GM18517 (cell line): ENCODE results near the gene DUSP15.
"Not testable (repeated sequence)": the region's sequence is repeated elsewhere in the genome, so short reads cannot be mapped to it uniquely, and the experiment has no call there.

Experiments used
- ATAC-seq: cut with Tn5 transposase; IDR thresholded peaks from one replicate; pipeline ENCODE4 v1.9.1; 2021; ENCODE audit warnings: mild to moderate bottlenecking, moderate library complexity; ENCODE audit not compliant: unreplicated experiment

The DUSP15 gene

GRCh38 chr20:31869942-31870725, at the start of gene DUSP15, which contains the start of gene TTLL9:
Gene DUSP15 (minus strand): TSS chr20:31870527. CDS start chr20:31870337, 190 bp downstream.
Gene TTLL9 (plus strand): TSS chr20:31870634. CDS start chr20:31871127, 493 bp downstream.
- no peak for ATAC-seq

DNA sequence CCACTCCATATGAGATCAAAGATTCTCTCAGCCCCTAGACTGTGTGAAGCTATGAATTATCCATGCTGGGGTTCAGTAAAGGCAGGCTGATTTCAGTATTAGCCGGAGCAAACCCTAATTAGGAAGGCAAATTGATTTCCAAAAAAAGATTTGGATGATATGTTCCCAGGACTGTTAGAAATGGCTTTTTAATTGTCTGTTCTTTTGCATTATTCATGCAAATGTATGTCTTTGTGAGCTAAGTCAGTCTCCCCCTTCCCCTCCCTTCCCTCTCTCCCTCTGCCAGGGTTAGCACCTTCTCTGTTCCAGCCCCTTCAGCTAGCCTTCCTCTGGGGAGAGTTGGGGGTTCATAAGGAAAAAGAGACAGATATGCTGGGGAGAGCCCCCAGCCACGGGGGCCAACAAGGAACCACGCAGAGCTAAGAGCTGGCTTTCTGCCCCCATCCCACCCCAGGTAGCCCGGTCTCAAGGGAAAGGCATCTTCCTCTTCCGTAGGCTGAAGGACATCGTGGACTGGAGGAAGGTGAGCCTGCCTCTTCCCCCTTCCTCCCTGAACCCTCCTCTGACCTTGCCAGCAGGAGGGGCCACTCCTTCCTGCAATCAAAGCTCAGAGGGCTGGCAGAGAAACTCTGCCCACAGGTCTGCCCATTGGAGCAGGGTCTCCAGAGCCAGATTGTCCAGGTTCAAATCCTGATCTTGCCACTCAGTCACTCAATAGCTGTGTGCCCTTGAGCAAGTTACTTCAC, 49.3 kb upstream of the DUSP15 start:
- no peak for ATAC-seq

DNA sequence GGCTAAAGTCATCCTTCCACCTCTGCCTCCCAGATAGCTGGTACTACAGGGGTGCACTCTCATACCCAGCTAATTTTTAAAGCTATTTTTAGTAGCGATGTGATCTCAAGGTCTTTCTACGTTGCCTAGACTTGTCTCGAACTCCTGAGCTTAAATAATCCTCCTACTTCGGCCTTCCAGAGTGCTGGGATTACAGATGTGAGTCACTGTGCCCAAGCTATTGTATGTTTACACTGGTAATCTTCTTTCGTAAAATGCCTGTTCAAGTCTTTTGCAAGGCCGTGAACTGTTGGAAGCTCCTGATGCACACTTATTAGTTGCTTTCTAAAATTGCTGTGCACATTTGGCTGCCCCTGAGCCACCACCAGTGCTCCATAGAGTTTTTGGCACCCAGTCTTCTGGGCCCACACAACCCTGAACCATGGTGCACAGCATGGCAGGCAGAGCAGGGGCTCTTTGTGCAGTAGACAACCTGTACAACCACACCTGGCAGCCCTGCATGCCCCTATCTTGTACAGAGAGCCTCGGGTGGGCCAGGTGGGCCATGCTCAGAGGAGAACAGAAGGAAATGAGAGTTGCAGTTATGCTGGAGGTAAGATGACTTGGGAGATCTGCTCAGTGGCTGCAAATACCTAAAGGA, 48.3 kb upstream of the DUSP15 start:
- no peak for ATAC-seq

DNA sequence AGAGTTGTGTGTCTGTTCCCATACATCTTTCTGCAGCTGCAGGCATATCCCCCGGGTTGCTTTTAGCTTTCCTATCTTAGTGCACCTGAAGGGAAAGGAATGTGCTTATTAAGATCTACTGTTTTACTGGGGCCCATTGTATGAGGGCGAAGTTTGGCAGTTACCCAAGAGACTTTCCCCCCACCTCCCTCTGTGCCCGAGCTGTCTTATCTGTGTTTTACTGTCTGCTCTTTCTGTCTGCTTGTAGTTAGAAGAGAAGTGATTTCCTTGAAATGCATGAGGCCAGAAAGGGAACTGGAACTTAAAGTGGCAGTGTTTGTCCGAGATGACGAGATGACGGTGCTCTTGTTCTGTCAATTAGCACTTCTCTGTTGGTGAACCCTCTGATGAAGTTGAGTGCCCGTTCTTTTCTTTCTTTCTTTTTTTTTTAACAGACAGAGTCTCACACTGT, 47.7 kb upstream of the DUSP15 start:
- not testable (repeated sequence) for ATAC-seq

GRCh38 chr20:31916708-31917107, 46.4 kb upstream of the DUSP15 start:
- no peak for ATAC-seq

DNA sequence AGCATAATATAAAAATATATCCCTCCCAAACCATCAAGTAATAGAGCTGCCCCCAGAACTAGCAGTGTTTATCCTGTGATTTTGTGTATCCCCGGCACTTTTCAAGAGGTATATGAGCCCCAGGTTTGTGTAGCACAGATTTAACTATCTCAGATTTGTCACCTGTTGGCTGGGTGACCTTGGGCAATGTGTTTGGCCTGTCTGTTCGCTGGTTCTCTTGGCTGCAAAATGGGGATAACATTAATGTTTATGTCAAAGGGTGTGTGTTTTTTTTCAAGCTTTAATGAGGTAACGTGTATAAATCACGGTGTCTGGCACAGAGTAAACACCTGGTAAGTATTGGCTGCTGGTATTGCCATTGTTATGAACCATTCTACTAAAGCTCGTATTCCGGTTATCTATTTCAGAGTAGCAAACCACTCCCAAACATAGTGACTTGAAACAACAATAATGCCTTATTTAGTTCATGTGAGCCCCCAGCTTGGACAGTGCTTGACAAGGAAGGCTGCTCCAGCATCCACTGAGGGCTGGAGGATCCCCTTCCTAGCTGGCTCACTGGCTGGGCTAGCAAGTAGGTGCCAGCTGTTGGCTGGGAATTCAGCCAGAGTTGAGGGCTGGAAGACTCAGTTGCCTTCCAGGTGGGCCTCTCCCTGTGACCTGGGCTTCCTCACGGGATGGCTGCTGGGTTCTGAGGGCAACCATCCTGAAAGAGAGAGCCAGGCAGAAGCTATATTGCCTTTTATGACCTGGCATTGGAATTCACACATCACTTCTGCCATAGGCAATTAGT, 45.4 kb upstream of the DUSP15 start:
- ATAC-seq = no peak

DNA sequence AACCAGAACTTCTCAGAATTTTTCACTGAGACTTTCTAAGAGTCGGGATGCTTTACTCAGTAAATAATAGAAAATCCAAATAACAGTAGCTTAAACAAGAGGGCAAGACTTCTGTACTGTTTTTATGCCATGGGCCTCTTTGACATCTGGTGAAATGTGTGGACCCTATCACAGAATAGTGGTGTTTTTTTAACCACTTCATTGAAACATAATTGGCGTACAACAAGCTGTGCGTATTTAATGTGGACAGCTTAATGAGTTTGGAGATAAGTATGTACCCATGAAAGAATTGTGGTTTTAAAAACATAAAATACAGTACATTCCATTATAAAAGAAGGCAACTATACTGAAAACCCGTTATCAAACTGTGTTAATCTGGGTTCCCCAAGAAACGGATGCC, 43.8 kb upstream of the DUSP15 start:
- no peak for ATAC-seq

GRCh38 chr20:31913431-31914157, 43.3 kb upstream of the DUSP15 start:
- no peak for ATAC-seq

DNA sequence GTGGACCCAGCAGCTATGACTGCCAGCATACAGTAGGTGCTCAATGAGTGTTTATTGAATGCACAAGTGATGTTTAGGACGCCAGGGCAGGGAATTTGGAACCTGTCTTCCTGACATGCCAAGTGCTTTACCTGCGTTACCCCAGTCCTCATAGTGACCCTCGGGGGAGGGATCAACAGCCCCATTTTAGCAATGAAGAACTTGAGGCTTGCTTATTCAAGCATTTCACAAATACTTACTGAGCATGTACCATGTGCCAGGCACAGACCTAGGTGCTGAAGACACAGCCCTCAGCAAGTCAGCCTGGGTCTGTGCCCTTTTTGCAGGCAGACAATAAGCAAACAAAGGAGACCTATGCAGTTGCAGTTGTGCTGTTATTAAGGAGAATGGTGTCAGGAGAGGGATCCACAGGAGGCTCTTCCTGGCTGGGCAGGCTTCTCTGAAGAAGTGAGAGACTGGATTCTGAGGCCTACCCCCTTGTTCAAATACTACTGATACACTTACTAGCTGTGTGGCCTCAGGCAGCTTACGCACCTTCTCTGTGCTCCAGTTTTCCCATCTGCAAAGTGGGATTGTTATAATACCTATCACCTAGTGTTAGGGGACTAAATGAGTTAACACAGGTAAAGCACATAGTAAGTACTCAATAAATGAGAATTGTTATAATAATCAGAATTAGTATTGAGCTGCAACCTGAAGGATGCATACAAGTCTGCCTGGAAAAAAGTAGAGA, 39.9 kb upstream of the DUSP15 start:
- no peak for ATAC-seq

DNA sequence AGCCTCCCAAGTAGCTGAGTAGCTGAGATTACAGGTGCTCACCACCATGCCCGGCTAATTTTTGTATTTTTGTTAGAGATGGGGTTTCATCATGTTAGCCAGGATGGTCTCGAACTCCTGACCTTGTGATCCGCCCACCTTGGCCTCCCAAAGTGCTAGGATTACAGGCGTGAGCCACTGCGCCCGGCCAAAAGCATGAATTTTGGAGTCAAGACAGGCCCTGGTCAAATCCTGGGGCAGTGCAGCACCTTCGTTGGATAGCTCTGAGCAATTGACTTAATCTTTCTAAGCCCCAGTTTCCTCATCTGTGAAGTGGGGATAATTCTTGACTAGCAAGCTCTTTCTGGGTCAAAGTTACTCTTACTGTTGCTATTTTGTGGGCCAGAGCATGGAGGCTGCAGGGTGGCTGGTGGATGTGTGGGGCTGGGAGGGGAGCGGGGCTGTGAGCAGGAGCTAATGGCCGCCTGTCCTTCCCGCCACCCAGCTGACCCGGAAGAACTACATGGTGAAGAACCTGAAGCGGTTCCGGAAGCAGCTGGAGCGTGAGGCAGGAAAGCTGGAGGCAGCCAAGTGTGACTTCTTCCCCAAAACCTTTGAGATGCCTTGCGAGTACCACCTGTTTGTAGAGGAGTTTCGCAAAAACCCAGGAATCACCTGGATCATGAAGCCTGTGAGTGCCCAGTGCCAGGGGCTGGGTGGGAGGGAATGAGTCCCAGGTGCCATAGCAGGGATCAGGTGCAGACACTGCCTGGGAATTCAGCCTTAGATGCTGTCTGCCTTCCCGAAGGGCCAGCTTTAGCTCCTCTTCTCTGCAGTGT, 39.1 kb upstream of the DUSP15 start:
- ATAC-seq = no peak

- ATAC-seq = no peak
Measured at GRCh38 chr20:31908424-31908823, 38.1 kb upstream of the DUSP15 start.

GRCh38 chr20:31908016-31908415, 37.7 kb upstream of the DUSP15 start:
- no peak for ATAC-seq

DNA sequence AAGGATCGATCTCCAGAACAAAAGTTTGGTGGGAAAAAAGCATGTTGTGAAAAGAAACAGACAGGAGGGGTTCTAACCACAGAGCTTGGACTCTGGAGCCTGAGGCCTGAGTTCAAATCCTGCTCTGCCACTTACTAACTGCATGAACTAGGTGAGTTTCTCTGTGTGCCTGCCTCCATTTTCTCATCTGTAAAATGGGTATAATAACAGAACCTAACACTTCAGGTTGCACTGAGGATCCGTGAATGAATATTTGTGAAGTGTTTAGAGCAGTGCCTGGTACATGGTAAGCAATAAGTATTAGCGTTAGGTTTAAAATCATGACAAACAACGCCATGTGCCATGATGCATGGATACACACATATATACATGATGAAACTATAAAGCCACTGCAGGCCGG, 36.7 kb upstream of the DUSP15 start:
- ATAC-seq = no peak

GRCh38 chr20:31906001-31906400, 35.7 kb upstream of the DUSP15 start:
- ATAC-seq = no peak

DNA sequence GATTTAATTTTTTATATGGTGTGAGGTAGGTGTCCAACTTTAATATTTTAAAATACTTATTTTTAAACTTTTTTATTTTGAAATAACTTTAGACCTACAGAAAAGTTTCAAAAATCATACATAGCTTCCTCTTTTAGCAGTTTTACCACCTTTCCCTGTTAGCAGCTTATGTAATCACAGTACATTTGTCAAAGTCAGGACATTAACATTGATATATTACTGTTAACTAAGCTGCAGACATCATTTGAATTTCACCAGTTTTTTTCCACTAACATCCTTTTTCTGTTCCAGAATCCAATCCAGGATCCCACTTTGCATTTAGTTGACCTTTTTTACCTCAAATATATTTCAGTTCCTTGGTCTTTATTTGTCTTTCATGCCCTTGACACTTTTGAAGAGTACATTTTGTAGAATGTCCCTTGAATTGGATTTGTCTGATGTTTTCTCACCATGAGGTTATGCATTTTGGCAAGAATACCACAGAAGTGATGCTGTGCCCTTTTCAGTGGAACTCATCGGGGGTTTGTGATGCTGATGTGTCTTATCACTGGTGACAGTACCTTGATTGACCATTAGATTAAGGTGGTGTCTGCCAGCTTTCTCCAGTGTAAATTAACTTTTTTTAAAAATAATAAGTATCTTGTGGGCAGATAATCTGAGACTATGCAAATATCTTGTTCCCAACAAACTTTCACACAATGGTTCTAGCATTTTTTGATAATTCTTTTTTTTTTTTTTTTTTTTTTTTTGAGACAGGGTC, 33.5 kb upstream of the DUSP15 start:
- no peak for ATAC-seq

- ATAC-seq = no peak
Measured at GRCh38 chr20:31901615-31902014, 31.3 kb upstream of the DUSP15 start.

- no peak for ATAC-seq
Measured at GRCh38 chr20:31897541-31897940, 27.2 kb upstream of the DUSP15 start.

- no peak for ATAC-seq
Measured at GRCh38 chr20:31896049-31896448, 25.7 kb upstream of the DUSP15 start.
